Prostate gland (tissue), 2 donors: ENCODE measurements around the gene ZNF28. TPM values are rescaled to one million over a fixed set of nuclear protein-coding genes. Genes with fewer than 3 reads are reported as not detected.
"Not testable (repeated sequence)": the region's sequence is repeated elsewhere in the genome, so short reads cannot be mapped to it uniquely, and the experiment has no call there.

ENCODE experiments used
- DNase-seq: peaks from one replicate; pipeline ENCODE4 v3.0.0-alpha.2; 2019; ENCODE audit warnings: low spot score
- H3K27ac ChIP-seq, 2 donors: fragments of 200-600 bp; sonication (generic); 2 replicates each; pipeline ENCODE4 v1.5.1; 2017 to 2019
- H3K27me3 ChIP-seq: fragments of 200-600 bp; sonication (generic); replicated peaks from 2 replicates; pipeline ENCODE4 v1.5.1; 2019; ENCODE audit not compliant: insufficient read depth
- H3K36me3 ChIP-seq, 2 donors: fragments of 200-600 bp; sonication (generic); 1 replicate in 1 of 2; 2 replicates in 1 of 2; pipeline versions ENCODE4 v1.5.1 to v1.8.1; 2017 to 2019
- H3K4me1 ChIP-seq: fragments of 200-600 bp; sonication (generic); replicated peaks from 2 replicates; pipeline ENCODE4 v1.5.1; 2019
- H3K4me3 ChIP-seq, 2 donors: fragments of 200-600 bp; sonication (generic); 2 replicates each; pipeline ENCODE4 v1.5.1; 2017 to 2019
- H3K9me3 ChIP-seq: fragments of 200-600 bp; sonication (generic); 2 replicates; pipeline ENCODE4 v1.5.1; 2017
- CTCF ChIP-seq, 4 experiments: fragments of 200-600 bp in 2 of 4; fragments of 450-650 bp in 2 of 4; sonication (generic) in 2 of 4; IDR thresholded peaks; 1 replicate in 3 of 4; 2 replicates in 1 of 4; pipeline ENCODE4 v1.5.1; 2016 to 2019; ENCODE audit warnings: antibody characterized with exemption in 4 of 4, mild to moderate bottlenecking in 2 of 4, moderate library complexity in 2 of 4
- POLR2A ChIP-seq: fragments of 450-650 bp; IDR thresholded peaks from one replicate; pipeline ENCODE4 v1.6.1; 2016; ENCODE audit warnings: antibody characterized with exemption, mild to moderate bottlenecking
- POLR2AphosphoS5 ChIP-seq: sonication (generic); formaldehyde crosslinking; IDR thresholded peaks from one replicate; pipeline ENCODE4 v1.6.1; 2017; ENCODE audit warnings: antibody characterized with exemption
- WGBS: methylation state at CpG from one replicate; pipeline ENCODE4 v1.1.5; 2018; 5-methylcytosine and 5-hydroxymethylcytosine counted together
- intact Hi-C: fragments of 100-400 bp; cut with DNase I; formaldehyde crosslinking; loops from one replicate; pipeline ENCODE4 v1.14.2; 2022
- total RNA-seq, 2 donors: library from RNA; depleted of rRNA; stranded (reverse); fragments of >200 nt; gene quantifications; one replicate each; pipeline ENCODE4 v1.1.0, GENCODE V29; 2016

The ZNF28 gene
- total RNA-seq, 2 donors from 2014 or later, result 19.2 to 26.8 TPM

DNA sequence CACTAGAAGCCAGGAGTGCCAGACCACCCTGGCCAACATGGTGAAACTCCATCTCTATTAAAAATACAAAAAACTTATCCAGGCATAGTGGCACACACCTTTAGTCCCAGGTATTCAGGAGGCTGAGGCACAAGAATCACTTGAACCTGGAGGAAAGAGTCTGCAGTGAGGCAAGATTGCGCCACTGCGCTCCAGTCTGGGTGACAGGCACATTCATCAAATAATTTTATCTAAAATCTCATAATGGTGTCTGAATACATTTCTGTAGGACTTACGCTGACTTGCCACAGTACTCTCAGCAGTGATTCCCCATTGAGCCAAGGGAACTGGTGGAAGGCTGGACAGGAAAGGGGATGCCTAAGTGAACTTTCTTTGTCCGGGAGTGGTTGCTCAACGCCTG, 4.3 kb upstream of the ZNF28 start:
- WGBS, result 87% methylated on average over 5 of the region's 5 CpGs
- H3K36me3 ChIP-seq, result no peaks in the 10 kb centered on the region
- no peak overlapping the region for H3K27ac ChIP-seq
- H3K9me3 ChIP-seq, result no peaks in the 10 kb centered on the region
- H3K27me3 ChIP-seq, result no peaks in the 10 kb centered on the region
- H3K4me1 ChIP-seq, result no peaks in the 10 kb centered on the region
- intact Hi-C loops, result no loop called here
- TF ChIP-seq CTCF (IDR thresholded peaks at IDR 0.05), result no peak
- no peak for TF ChIP-seq POLR2AphosphoS5
- TF ChIP-seq POLR2A, result no peak
- no peak overlapping the region for H3K4me3 ChIP-seq
- DNase-seq, result no peak

- intact Hi-C loops, result no loop called here
- Histone ChIP-seq H3K27me3 (no peaks in the 10 kb centered on the region), H3K9me3 (no peaks in the 10 kb centered on the region), H3K36me3 (no peaks in the 10 kb centered on the region), H3K4me3 (no peak overlapping the region), H3K4me1 (no peaks in the 10 kb centered on the region), H3K27ac (no peak overlapping the region)
- no peak for DNase-seq
- WGBS, result 94% methylated on average over 12 of the region's 12 CpGs
- TF ChIP-seq CTCF (IDR thresholded peaks at IDR 0.05), result no peak
- TF ChIP-seq POLR2AphosphoS5, result no peak
- TF ChIP-seq POLR2A, result no peak
These were observed 2.2 kb upstream of the ZNF28 start for GRCh38 chr19:52823676-52824075.

DNA sequence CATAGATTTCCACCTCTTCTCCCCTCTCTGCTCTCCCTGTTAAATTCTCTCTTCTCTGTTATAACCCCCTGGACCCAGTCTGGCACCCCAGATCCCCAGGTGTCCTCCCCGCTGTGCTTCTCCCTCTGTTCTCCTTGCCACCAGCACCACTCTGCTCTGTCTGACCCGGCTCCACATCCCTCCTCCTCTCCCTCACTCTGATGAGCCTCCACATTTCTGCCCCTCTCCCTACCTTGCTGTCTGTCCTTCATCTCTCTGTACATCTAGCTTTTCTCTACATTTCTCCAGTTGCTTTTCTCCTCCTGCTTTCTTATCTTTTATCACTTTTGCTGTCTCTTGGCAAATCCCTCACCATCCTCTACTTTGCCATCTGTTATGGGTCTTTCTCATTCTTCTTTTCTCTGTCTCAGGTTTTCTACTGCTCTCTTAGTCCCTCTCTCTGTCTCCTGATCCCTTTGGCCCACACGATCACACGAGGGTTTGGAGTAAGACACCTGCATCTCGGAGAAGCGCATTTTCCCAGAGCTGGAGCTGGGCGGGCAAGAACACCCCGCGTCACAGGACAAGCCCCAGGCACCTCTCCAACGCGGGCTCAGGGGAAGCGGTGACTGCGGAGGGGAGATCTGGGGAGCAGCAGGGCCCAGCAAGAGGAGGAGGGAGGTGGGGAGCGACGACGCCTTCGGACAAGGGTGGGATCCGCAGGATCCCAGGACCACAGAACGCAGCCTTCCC, 795 bp downstream of the ZNF28 start:
- intact Hi-C loops, DNase-seq, H3K36me3 ChIP-seq, H3K4me1 ChIP-seq, H3K27me3 ChIP-seq, H3K9me3 ChIP-seq: not testable (repeated sequence)
- 9% methylated on average over 15 of the region's 19 CpGs for WGBS
- Histone ChIP-seq H3K27ac (peak overlapping the region; percentile 8 to 49), H3K4me3 (peak overlapping the region; percentile 46 to 49)

DNA sequence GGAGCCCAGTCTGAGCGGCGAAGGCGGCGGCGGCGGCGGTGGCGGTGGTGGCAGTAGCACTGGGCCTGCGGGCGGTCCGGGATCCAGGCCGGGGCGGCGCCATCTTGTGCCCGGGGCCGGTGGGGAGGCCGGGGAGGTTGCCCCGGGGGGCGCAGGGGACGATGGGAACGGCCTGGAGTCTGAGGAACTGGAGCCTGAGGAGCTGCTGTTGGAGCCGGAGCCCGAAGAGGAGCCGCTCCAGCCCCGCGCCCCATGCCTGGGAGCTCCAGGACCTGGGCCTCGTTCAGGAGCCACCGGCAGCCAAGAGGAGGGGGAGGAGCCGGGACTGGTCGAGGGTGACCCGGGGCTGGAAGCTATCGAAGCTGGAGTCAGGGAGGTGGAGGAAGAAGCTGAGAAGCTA, 11.6 kb downstream of the ZNF28 start:
- Histone ChIP-seq H3K27ac (no peak overlapping the region), H3K36me3 (no peaks in the 10 kb centered on the region), H3K4me1 (no peaks in the 10 kb centered on the region), H3K27me3 (no peaks in the 10 kb centered on the region), H3K9me3 (no peaks in the 10 kb centered on the region), H3K4me3 (no peak overlapping the region)
- DNase-seq, result no peak
- intact Hi-C loops, result no loop called here
- WGBS, result 96% methylated on average over 32 of the region's 32 CpGs
- no peak for TF ChIP-seq POLR2A

GRCh38 chr19:52799950-52800640, 21.3 kb downstream of the ZNF28 start:
- H3K4me3 ChIP-seq, intact Hi-C loops, H3K9me3 ChIP-seq, H3K27me3 ChIP-seq, DNase-seq, H3K27ac ChIP-seq, H3K4me1 ChIP-seq: not testable (repeated sequence)
- H3K36me3 ChIP-seq, result peaks cover 5 to 17% of the 10 kb centered on the region in 2 donors
- 93% methylated on average over 9 of the region's 9 CpGs for WGBS

GRCh38 chr19:52789440-52789839, 32.0 kb downstream of the ZNF28 start:
- 93% methylated on average over 6 of the region's 6 CpGs for WGBS
- Histone ChIP-seq H3K9me3 (no peaks in the 10 kb centered on the region), H3K27me3 (no peaks in the 10 kb centered on the region), H3K36me3 (no peaks in the 10 kb centered on the region), H3K4me3 (no peak overlapping the region), H3K4me1 (no peaks in the 10 kb centered on the region), H3K27ac (no peak overlapping the region)
- TF ChIP-seq POLR2A, result no peak
- no peak for TF ChIP-seq POLR2AphosphoS5
- intact Hi-C loops, result no loop called here
- no peak for DNase-seq
